Stimulated activated CD4-positive, alpha-beta T cell treated with anti-CD3 and anti-CD28 coated beads, TNF-alpha, amount 100 ng/mL, for 48 hours (primary cell): Measurements from ENCODE around the gene TSHZ2.
A peak's percentile ranks its signal among the peaks of the same experiment; 100 is the strongest.

Experiments
- DNase-seq, 3 donors: peaks; one replicate each; pipeline ENCODE4 v3.0.0-alpha.2; 2020; ENCODE audit warnings: low read depth in 3 of 3

Gene TSHZ2, protein sequence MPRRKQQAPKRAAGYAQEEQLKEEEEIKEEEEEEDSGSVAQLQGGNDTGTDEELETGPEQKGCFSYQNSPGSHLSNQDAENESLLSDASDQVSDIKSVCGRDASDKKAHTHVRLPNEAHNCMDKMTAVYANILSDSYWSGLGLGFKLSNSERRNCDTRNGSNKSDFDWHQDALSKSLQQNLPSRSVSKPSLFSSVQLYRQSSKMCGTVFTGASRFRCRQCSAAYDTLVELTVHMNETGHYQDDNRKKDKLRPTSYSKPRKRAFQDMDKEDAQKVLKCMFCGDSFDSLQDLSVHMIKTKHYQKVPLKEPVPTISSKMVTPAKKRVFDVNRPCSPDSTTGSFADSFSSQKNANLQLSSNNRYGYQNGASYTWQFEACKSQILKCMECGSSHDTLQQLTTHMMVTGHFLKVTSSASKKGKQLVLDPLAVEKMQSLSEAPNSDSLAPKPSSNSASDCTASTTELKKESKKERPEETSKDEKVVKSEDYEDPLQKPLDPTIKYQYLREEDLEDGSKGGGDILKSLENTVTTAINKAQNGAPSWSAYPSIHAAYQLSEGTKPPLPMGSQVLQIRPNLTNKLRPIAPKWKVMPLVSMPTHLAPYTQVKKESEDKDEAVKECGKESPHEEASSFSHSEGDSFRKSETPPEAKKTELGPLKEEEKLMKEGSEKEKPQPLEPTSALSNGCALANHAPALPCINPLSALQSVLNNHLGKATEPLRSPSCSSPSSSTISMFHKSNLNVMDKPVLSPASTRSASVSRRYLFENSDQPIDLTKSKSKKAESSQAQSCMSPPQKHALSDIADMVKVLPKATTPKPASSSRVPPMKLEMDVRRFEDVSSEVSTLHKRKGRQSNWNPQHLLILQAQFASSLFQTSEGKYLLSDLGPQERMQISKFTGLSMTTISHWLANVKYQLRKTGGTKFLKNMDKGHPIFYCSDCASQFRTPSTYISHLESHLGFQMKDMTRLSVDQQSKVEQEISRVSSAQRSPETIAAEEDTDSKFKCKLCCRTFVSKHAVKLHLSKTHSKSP (N-terminal part only)

GRCh38 chr20:52972190-52972937 lies at the start of gene TSHZ2:
Gene TSHZ2 (plus strand): TSS chr20:52972358. CDS start chr20:52973294, 936 bp downstream.
- DNase-seq = peak in 2 of 3 donors; percentile 43 to 50

DNA sequence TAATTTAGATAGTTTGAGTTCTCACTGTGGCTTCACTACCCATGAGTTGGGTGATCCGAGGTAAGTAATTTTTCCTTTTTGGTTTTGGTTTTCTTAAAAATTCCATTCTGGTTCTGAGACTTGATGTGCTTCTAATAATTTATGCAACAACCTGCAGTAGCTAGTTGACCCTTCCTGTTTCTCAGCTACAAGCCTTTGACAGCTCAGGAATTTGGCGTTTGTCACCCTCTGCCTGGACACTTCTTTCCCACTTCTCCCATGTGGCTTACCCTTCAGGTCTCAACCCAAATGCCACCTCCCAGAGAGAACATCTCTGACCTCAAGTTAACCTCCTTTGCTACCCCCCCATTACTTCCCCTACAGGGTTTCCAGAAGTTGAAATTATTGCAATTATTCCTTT lies 49.7 kb upstream of the TSHZ2 start:
- DNase-seq = no peak

GRCh38 chr20:52923123-52923937 lies 48.8 kb upstream of the TSHZ2 start:
- DNase-seq = no peak

DNA sequence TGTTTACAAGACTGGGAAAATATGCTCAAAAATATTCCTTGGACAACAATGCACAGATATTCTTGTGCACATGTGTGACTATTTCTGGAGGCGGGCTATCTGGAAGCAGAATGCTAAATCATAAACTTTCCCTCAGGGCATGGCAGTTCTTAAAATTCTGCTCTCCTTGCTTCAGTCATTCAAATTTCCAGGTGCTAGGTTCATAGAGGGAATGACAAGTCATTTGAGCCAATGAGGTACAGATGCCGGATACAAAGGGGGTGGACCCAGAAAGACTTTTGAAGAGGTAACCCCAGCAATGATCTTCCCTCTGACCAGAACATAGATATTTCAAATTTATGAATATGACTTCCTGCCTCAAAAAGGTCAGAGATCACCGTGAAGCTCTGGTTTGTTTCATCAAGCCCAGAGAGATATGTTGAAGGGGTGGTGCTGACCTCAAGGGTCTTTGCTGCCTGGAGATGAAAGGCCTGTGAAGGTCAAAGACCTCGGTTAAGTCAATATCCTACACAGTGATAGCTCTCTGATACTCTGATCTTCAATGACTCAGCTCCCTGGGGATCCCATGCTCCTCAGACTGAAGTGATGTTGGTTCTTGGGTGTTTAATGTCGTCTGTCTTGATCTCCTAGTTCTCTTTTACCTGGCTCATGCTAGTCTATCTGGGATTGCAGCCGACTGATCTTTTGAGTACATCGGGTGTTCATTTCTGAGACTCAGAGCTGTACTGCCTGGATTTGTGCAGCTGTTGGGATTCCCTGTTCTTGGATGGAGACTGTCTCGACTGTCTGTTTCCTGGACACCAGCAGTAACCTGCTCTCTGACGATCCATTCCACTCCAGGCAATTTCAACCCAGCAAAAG lies 47.5 kb upstream of the TSHZ2 start:
- DNase-seq = no peak

DNA sequence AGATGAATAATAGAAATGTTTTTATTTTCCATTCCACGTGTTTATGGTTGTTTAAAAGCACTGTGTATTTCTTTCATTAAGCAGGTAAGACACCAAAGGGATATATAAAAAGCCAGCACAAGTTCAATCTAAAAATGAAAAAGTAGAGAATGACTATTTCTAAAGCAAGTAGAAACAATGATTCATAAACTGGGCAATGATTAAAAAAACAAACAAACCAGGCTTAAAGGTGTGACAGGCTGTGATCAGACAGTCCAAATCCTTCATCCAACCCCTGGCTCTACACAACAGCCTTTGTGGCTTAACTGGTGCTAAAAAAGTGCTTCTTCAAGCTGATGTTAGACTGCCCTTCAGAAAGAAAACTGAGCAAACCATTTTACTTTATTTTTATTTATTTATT lies 45.7 kb upstream of the TSHZ2 start:
- DNase-seq = no peak

DNA sequence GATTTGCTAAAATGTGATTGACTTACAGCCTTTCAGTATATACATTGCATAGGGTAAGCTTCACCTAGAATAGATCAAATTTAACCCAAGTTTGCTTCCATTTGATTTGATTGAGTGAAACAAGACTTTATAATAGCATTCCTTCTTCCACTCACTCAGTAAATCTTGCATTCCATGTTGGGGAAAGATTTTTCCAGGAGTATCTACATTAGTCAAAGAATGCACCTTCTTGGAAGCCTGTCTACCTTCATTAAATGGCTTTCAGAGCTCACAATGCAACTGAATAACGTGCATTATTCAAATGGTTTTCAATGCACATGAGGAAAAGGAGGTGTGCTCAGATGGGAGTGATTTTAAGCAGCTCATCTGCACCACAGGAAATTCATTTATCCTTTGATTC lies 38.3 kb upstream of the TSHZ2 start:
- no peak for DNase-seq

DNA sequence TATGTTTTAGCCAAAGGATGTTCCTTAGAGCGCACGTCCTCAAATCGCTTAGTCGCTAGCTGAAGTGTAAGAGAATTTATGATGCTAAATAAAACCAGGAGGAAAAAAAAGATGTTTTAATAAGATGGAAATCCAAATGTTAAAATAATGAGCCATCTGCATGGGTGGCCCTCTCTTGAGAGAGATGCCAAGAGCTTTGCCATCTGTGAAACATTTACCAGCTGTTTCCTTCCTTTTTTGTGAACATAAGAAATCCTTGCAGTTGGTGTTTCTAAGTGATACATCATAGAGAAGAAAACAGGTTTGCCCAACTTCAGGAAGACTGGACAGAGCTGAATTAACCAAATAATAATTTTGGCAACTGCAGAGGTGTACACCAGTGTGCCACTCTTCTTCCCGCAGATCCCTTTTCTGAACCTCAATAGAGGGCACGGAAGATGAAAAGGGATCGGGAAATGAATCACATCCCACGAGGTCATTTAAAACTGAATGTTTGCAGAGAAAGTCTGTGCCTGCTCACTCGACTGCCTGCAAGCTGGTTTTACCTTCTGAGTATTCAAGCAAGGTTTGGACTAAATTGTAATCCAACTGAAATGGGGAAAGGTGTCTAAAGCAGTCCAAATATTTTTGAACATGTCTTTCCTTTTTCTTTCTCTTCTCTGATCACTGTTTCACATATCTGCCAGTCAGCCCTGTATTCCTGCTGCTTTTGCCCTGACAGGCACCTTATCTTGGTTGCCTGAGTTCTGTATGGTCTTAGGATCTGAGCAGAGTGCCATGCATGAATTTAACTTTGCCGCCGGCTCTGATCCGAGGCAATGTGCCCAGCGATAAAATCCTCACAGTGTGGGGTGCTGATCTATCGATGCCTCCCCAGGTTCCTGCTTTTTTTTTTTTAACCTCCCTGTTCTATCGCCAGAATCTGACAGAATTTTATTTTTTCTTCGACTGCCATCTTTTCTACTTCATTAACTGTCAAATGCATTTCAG lies 35.5 kb upstream of the TSHZ2 start:
- DNase-seq = no peak

- DNase-seq = no peak
Observed at GRCh38 chr20:52937591-52938100, 34.5 kb upstream of the TSHZ2 start.

DNA sequence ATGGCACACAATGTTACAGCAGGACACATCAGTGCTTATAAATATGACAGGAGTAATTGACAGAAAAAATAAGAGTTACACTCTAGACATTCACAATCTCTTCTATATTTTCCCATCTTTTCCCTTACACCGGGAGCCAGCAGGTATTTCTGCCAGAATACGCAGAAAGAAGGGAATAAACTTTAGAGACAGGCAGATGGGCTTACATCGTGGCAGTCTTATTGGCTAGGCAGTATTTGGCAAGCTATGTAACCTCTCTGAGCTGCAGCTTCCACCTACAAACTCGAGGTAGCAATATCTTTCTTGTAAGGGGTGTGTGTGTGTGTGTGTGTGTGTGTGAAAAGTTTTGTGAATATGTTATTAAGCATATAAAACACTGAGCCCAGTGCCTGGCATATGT lies 33.0 kb upstream of the TSHZ2 start:
- DNase-seq = no peak

DNA sequence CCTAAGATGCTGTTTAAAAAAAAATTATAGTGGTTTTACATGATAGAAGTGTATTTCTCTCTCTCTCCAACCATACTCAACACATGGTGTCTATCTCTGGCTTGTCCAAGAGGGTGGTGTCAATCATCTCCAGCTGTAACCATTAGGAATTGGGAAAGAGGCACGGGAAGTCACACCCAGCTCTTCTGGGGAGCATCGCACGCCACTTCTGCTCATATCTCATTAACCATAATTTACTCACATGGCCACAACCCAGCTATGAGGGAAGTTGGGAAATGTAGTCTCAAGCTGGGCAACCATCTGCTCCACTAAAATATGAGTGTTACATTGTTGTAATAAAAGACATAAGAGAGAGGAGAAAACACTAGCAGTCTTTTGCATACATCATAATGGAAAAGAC lies 30.4 kb upstream of the TSHZ2 start:
- DNase-seq = no peak

DNA sequence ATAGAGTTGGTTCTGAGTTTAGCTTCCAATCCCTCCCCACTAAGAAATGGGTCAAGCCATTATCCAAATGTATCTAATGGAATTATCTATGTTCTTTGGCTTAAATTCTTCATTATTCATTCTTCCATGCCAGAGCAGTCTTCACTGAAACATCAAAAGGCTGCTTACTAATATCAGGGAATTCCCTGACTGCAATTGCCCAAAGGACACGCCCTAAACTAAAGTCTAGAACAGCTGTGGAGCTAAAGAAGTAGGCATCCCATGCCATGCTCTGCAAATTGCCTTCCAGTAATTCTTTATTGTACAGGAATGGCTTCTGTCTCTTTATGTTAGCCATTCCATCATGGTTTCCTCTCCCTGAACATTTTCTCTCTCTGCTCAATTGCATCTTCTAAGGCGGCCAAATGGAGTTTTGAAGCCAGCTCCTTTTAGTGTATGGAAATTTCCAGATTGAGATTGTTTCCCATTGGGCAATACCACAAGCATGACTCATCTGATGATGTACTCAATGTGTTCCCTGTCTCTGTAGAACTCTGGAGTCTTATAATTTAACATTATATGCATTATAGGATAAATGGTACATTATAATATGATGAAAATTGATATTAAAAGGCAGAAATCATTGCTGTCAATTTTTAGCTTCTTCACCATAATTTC lies 28.8 kb upstream of the TSHZ2 start:
- no peak for DNase-seq

- no peak for DNase-seq
Observed at GRCh38 chr20:52945268-52945667, 26.9 kb upstream of the TSHZ2 start.

- no peak for DNase-seq
Observed at GRCh38 chr20:52945862-52946522, 26.2 kb upstream of the TSHZ2 start.

GRCh38 chr20:52948491-52948890 lies 23.7 kb upstream of the TSHZ2 start:
- DNase-seq = no peak

- no peak for DNase-seq
Observed at GRCh38 chr20:52953020-52953419, 19.1 kb upstream of the TSHZ2 start.

DNA sequence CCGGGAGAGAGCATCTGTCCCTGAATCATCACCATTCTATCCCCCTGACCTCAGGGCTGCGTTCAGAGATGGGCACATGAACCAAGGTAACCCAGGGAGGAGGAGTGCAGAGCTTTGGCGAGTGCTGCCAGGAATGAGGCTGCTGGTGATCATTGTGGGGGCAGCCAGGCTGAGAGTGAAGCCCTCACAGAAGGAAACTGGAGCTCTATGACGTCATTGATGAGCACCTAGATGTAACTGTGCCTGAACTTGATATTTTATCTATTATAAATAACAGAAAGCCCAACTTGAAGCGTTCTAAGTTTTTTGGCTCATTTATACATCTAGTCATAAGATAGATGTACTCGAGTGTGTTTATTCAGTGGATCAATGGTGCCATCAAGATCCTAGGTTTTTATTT lies 17.3 kb upstream of the TSHZ2 start:
- DNase-seq = no peak

GRCh38 chr20:52958211-52958610 lies 13.9 kb upstream of the TSHZ2 start:
- DNase-seq = no peak

DNA sequence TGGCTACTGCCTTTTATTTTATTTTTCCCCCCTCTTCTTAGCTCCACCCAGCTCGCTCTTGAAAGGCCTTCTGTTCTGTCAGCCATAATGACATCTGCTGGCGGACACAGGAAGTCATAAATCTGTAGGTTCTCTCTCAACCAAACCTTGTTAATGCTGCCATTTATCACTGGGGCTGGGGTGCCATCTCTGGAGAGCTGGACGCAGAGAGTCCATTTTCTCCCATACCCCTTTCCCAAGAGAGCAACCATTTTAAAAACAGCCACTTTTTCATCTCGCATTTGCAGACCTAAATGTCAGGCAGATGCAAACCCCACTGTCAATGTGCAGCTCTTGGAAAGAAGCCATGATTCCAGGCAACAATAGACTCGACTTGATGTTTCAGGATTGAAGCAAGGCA lies 13.0 kb upstream of the TSHZ2 start:
- DNase-seq = no peak
